DOHH2 (cell line): Measurements from ENCODE around the gene HOXC5.

ENCODE experiments used
- CTCF ChIP-seq: fragments of 200-600 bp; sonication (generic); IDR thresholded peaks from one replicate; pipeline ENCODE4 v1.5.1; 2014; ENCODE audit warnings: antibody characterized with exemption, mild to moderate bottlenecking, low read depth, low read length; ENCODE audit not compliant: poor library complexity, severe bottlenecking
- EZH2phosphoT487 ChIP-seq: fragments of 200-600 bp; sonication (generic); IDR thresholded peaks from 2 replicates; pipeline ENCODE4 v1.6.1; 2017; ENCODE audit warnings: borderline replicate concordance, mild to moderate bottlenecking, antibody characterized with exemption, low read length, moderate library complexity, mixed read lengths

- TF ChIP-seq CTCF (no peak), EZH2phosphoT487 (no peak)
These were observed 15.1 kb downstream of the HOXC5 start for GRCh38 chr12:54047964-54048303.
